Effector memory CD8-positive, alpha-beta T cell (primary cell): Measurements from ENCODE around the gene JMJD7.

Source experiments
- ATAC-seq: fragments of 150-1000 bp; cut with Tn5 transposase; replicated peaks from 2 replicates; pipeline ENCODE4 v1.10.0; 2021; ENCODE audit warnings: mild to moderate bottlenecking, moderate library complexity
- DNase-seq, 3 experiments: peaks; one replicate each; pipeline ENCODE4 v3.0.0; 2021
- H3K27ac Mint-ChIP-seq, 2 donors: one replicate each; pipeline ENCODE4 v1.8.0; 2022; ENCODE audit warnings: mild to moderate bottlenecking in 2 of 2, mixed read lengths in 2 of 2, moderate library complexity in 2 of 2
- H3K27me3 Mint-ChIP-seq, 2 donors: one replicate each; pipeline ENCODE4 v1.8.0; 2022; ENCODE audit warnings: mixed read lengths in 2 of 2
- H3K36me3 Mint-ChIP-seq: one replicate; pipeline ENCODE4 v1.8.0; 2022; ENCODE audit warnings: mild to moderate bottlenecking, moderate library complexity, mixed read lengths; ENCODE audit not compliant: insufficient read depth
- H3K4me1 Mint-ChIP-seq, 2 donors: one replicate each; pipeline ENCODE4 v1.8.0; 2022; ENCODE audit warnings: low read depth in 2 of 2, mixed read lengths in 2 of 2
- H3K4me3 Mint-ChIP-seq, 2 donors: one replicate each; pipeline ENCODE4 v1.8.0; 2022; ENCODE audit warnings: mild to moderate bottlenecking in 2 of 2, mixed read lengths in 2 of 2, moderate library complexity in 2 of 2
- H3K9me3 Mint-ChIP-seq, 2 donors: one replicate each; pipeline ENCODE4 v1.8.0; 2022; ENCODE audit warnings: mixed read lengths in 2 of 2

Gene JMJD7

DNA sequence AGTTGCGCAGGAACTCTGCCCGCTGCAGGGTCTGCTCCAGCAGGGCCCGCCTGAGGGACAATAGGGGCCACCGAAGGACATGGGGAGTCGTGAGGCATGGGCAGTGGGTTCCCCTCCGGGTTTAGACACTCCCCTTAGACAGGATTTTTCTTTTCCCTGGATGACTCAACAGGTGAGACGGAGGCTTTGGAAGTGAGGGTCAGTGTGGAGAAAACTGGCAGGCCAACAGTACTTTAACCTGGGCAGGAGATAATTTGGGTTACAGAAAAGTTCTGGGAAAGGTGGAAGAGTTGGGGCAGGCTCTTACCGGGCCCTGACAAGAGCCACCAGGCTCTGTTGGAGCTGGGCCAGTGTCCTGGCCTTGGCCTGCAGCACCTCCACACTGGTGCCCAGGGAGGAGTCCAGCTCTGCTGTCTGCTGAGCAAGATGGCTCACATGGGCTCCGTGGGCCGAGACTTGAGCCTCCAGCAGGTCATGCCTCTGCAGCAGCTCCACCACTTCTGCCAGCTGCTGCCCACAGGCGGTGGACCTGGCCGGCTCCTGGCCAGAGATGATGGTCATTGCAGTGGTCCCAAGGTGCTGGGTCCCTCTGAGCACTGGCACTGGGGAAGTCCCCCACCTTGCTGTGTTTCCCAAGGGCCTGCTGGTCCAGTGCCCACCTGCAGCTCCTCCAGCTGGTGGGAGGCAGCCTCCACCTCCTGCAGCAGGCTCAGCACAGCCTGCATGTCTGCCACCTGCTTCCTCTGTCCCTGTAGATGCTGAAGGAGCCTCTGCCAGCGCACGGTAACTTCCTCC lies 55.0 kb downstream of the JMJD7 start:
- peak overlapping the region in 1 of 2 donors; percentile 14 for H3K4me3 Mint-ChIP-seq
- peaks cover 12 to 24% of the 10 kb centered on the region in 2 donors for H3K27me3 Mint-ChIP-seq
- peaks cover 4% of the 10 kb centered on the region for H3K36me3 Mint-ChIP-seq
- ATAC-seq: no peak
- no peaks in the 10 kb centered on the region for H3K9me3 Mint-ChIP-seq
- no peak for DNase-seq
- H3K4me1 Mint-ChIP-seq: peaks cover 8 to 23% of the 10 kb centered on the region in 2 donors
- H3K27ac Mint-ChIP-seq: no peak overlapping the region

DNA sequence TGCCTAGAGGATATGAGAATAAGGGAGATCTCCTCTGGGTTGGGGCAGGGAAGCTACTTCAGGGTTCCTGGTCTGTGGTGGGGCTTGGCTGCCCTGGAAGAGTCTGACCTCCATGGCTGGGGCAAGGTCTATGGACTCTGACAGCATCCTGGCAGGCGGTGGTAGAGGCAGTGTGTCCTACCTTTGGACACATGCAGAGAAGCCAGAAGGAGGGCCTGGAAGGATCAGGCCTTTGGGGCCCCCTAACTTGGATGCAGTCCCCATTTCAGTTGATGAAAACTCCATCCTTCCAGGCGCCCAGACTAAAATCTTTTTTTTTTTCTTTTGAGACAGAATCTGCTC lies 55.6 kb downstream of the JMJD7 start:
- ATAC-seq (no peak), DNase-seq (no peak)
- no peaks in the 10 kb centered on the region for H3K9me3 Mint-ChIP-seq
- H3K27ac Mint-ChIP-seq: no peak overlapping the region
- no peak overlapping the region for H3K4me3 Mint-ChIP-seq
- peaks cover 12 to 24% of the 10 kb centered on the region in 2 donors for H3K27me3 Mint-ChIP-seq
- H3K4me1 Mint-ChIP-seq: peaks cover 13 to 29% of the 10 kb centered on the region in 2 donors
- H3K36me3 Mint-ChIP-seq: peaks cover 4% of the 10 kb centered on the region

DNA sequence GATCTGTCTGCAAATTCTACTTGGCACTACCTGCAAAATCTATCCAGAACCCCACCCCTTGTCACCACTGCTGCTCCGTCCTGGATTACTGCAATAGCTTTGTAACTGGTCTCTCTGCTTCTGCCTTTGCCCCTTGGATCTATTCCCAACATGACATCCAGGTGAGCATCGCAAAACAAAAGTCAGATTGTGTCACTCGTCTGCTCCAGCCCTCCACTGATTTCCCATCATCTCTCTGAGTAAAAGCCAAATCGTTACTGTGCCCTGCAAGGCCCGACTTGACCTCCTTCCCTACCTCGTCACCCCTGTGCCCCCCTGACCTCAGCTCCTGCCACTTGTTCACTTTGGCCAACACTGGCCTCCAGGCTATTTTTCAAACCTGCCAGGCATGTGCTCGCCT lies 56.6 kb downstream of the JMJD7 start:
- DNase-seq (no peak), ATAC-seq (no peak)
- Mint-ChIP-seq H3K27ac (peak overlapping the region in 1 of 2 donors; percentile 14), H3K4me1 (peaks cover 20 to 37% of the 10 kb centered on the region in 2 donors), H3K36me3 (peaks cover 4% of the 10 kb centered on the region), H3K4me3 (no peak overlapping the region), H3K9me3 (no peaks in the 10 kb centered on the region), H3K27me3 (peaks cover 12 to 22% of the 10 kb centered on the region in 2 donors)

DNA sequence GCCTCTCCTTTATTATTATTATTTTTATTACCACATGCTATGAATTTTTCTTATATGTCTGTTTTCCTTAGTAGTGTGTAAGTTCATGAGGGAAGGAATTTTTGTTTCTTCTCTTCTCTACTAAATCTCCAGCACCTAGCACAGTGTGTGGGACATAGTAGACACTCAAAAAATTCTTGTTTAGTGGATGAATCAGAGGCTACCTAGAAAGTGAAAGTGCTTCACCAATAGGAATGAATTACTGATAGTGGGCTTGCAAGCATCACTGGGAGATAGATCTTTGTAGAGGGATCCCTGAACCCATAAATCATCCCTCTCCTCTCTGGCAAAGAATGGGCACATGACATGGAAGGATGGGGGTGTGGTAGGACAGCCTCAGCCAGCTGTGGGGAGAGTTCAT lies 57.4 kb downstream of the JMJD7 start:
- DNase-seq: no peak
- H3K9me3 Mint-ChIP-seq: no peaks in the 10 kb centered on the region
- no peak for ATAC-seq
- H3K27me3 Mint-ChIP-seq: peaks cover 12 to 14% of the 10 kb centered on the region in 2 donors
- no peak overlapping the region for H3K4me3 Mint-ChIP-seq
- peaks cover 4% of the 10 kb centered on the region for H3K36me3 Mint-ChIP-seq
- H3K27ac Mint-ChIP-seq: no peak overlapping the region
- H3K4me1 Mint-ChIP-seq: peaks cover 20 to 40% of the 10 kb centered on the region in 2 donors

DNA sequence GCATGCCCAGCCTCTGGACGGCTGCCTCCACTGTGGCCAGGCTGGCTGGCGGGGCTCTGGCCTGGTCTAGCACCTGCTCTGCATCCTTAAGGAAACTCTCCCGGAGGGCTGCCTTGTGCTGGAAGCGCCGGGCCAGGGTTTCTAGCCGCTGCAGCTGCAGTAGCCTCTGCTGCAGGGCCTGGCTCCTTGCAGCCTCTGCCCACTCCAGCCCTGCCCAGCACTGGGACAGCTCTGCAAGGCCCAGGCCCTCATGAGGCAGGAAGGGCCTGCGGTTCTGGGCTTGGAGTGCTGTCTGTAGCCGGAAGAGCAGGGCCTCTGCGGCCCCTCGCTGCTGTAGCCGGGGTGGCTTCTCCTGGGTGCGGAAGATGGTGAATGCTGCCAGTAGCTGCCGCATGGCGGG lies 57.9 kb downstream of the JMJD7 start:
- no peak for DNase-seq
- ATAC-seq: no peak
- Mint-ChIP-seq H3K4me3 (no peak overlapping the region), H3K36me3 (peaks cover 4% of the 10 kb centered on the region), H3K27me3 (peaks cover 8 to 9% of the 10 kb centered on the region in 2 donors), H3K27ac (peak overlapping the region in 1 of 2 donors; percentile 99), H3K9me3 (no peaks in the 10 kb centered on the region), H3K4me1 (peaks cover 20 to 39% of the 10 kb centered on the region in 2 donors)

DNA sequence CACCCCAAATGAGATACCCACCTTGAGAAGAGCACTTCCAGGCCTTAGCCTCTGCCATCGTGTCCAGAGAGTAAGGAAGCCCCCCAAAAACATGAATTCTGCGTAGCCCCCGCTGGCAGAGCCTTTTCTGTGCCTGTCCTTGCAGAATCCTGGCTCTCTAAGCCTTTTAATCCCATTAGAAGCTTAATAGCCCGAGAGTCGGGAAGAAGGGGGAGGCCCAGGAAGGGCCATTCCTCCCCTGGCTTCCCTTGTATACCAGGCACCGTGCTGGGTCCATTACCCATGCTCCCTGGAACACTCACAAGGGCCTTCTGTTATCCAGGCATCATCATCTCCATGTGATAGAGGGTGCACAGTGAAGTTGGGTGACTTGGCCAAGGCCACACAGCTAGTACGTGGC lies 58.8 kb downstream of the JMJD7 start:
- no peak for DNase-seq
- H3K27me3 Mint-ChIP-seq: no peaks in the 10 kb centered on the region
- no peaks in the 10 kb centered on the region for H3K9me3 Mint-ChIP-seq
- H3K36me3 Mint-ChIP-seq: peaks cover 4% of the 10 kb centered on the region
- peak overlapping the region in 1 of 2 donors; percentile 99 for H3K27ac Mint-ChIP-seq
- no peak overlapping the region for H3K4me3 Mint-ChIP-seq
- H3K4me1 Mint-ChIP-seq: peaks cover 20 to 32% of the 10 kb centered on the region in 2 donors
- no peak for ATAC-seq

DNA sequence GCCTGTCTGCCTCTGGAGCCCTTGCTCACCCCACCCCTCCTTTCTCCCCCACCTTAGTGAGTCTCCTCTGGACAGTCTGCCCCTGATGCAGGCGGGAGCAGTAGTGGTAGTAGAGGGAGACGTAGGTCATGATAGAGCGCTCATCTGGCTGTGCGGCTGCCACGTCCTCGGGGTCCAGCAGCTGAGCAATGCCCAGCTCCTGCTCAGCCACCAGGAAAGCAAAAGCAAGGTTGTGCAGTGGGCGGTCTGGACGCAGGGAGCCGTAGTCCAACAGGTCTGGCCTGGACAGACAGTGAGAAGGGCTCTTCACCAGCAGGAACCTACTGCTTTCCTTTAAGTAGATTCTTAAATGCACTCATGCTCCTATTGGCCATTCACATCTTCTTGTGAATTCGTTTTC lies 59.3 kb downstream of the JMJD7 start:
- peak overlapping the region in 1 of 2 donors; percentile 37 for H3K4me3 Mint-ChIP-seq
- no peak for ATAC-seq
- DNase-seq: no peak
- H3K36me3 Mint-ChIP-seq: peaks cover 4% of the 10 kb centered on the region
- H3K27me3 Mint-ChIP-seq: no peaks in the 10 kb centered on the region
- peak overlapping the region; percentile 82 to 99 for H3K27ac Mint-ChIP-seq
- H3K9me3 Mint-ChIP-seq: no peaks in the 10 kb centered on the region
- peaks cover 23 to 32% of the 10 kb centered on the region in 2 donors for H3K4me1 Mint-ChIP-seq
